GM13977 (cell line): Measurements from ENCODE around the gene CYP4F12.
"Not testable (repeated sequence)": the region's sequence is repeated elsewhere in the genome, so short reads cannot be mapped to it uniquely, and the experiment has no call there.

ENCODE experiments used
- DNase-seq: peaks from one replicate; pipeline ENCODE4 v3.0.0; 2012; ENCODE audit warnings: low spot score
- CTCF ChIP-seq: IDR thresholded peaks from 2 replicates; pipeline ENCODE4 v1.5.1; 2012; ENCODE audit warnings: mild to moderate bottlenecking, control low read depth; ENCODE audit not compliant: insufficient read depth; ENCODE audit errors: extremely low read depth, missing control alignments
- in situ Hi-C: fragments of 300-500 bp; cut with MboI; formaldehyde crosslinking; loops from one replicate; pipeline ENCODE4 v1.12.0; 2022; ENCODE audit warnings: low sequenced_read_pairs, low pct_unique_long_range_greater_than_20kb, mixed read lengths, inconsistent platforms; ENCODE audit not compliant: unreplicated experiment

CYP4F12 gene

GRCh38 chr19:15649526-15649925 is 23.4 kb upstream of the CYP4F12 start:
- in situ Hi-C loops, result loop anchor here (25.0 kb wide), 1 partner anchor 738 kb away; no protein-coding TSS in a partner anchor
- no peak for DNase-seq
- TF ChIP-seq CTCF, result no peak

- DNase-seq, in situ Hi-C loops: not testable (repeated sequence)
Observed at GRCh38 chr19:15650123-15650522, 22.8 kb upstream of the CYP4F12 start.

- in situ Hi-C loops, result no loop called here
- no peak for TF ChIP-seq CTCF
- no peak for DNase-seq
Observed at GRCh38 chr19:15651791-15652190, 21.1 kb upstream of the CYP4F12 start.

GRCh38 chr19:15652559-15653278 is 20.2 kb upstream of the CYP4F12 start:
- in situ Hi-C loops, result no loop called here
- no peak for TF ChIP-seq CTCF
- DNase-seq, result no peak

GRCh38 chr19:15656467-15656866 is 16.4 kb upstream of the CYP4F12 start:
- DNase-seq, result no peak
- TF ChIP-seq CTCF, result no peak
- in situ Hi-C loops, result no loop called here

- DNase-seq, result no peak
- no peak for TF ChIP-seq CTCF
- in situ Hi-C loops, result no loop called here
Observed at GRCh38 chr19:15663247-15663646, 9.6 kb upstream of the CYP4F12 start.

- DNase-seq, result no peak
- TF ChIP-seq CTCF, result no peak
- in situ Hi-C loops, result no loop called here
Observed at GRCh38 chr19:15666186-15666585, 6.7 kb upstream of the CYP4F12 start.
